B cell (primary cell): Measurements from ENCODE around the gene CTTNBP2NL. TPM values are rescaled to one million over a fixed set of nuclear protein-coding genes. Genes with fewer than 3 reads are reported as not detected.

Source experiments
- ATAC-seq: fragments of 200-7000 bp; cut with Tn5 transposase; one replicate; pipeline ENCODE4 v1.10.0; 2021; ENCODE audit warnings: low read depth, mild to moderate bottlenecking, moderate number of reproducible peaks, moderate library complexity
- CTCF ChIA-PET: fragments of 350-600 bp; sonication (Branson Sonifier 250); formaldehyde crosslinking; loops from one replicate; lab custom pipeline; 2021; ENCODE audit warnings: antibody characterized with exemption, inconsistent platforms; lab: Charles Lee
- POLR2A ChIA-PET: fragments of 350-600 bp; sonication (Branson Sonifier 250); formaldehyde crosslinking; loops from one replicate; lab custom pipeline; 2021; ENCODE audit warnings: antibody characterized with exemption; lab: Charles Lee
- DNase-seq: peaks from one replicate; pipeline ENCODE4 v3.0.0; 2013
- H2AFZ ChIP-seq: 2 replicates; pipeline ENCODE4 v1.6.1; 2012; ENCODE audit warnings: mild to moderate bottlenecking, low read depth, low read length; ENCODE audit not compliant: insufficient read depth, poor library complexity, severe bottlenecking
- H3K27ac ChIP-seq, 2 donors: 1 replicate in 1 of 2; 2 replicates in 1 of 2; pipeline ENCODE4 v1.5.1; 2012 to 2013; ENCODE audit warnings: low read length in 2 of 2, mild to moderate bottlenecking in 2 of 2, moderate library complexity in 1 of 2
- H3K27me3 ChIP-seq, 4 experiments: fragments of 200-600 bp in 1 of 4; sonication (generic) in 1 of 4; replicated peaks in 1 of 4; 1 replicate in 2 of 4; 2 replicates in 2 of 4; pipeline versions ENCODE4 v1.6.1 to v1.7.0; 2013 to 2016; ENCODE audit warnings: low read length in 3 of 4, mild to moderate bottlenecking in 2 of 4, mixed read lengths in 1 of 4, moderate library complexity in 1 of 4; ENCODE audit not compliant: insufficient read depth in 4 of 4, control insufficient read depth in 3 of 4; ENCODE audit errors: control extremely low read depth in 1 of 4
- H3K36me3 ChIP-seq, 2 experiments: replicated peaks in 1 of 2; 1 replicate in 1 of 2; 2 replicates in 1 of 2; pipeline versions ENCODE4 v1.6.1 to v1.7.1; 2013; ENCODE audit warnings: low read length in 1 of 2; ENCODE audit not compliant: insufficient read depth in 2 of 2, control insufficient read depth in 1 of 2; ENCODE audit errors: control extremely low read depth in 1 of 2, extremely low read depth in 1 of 2
- H3K4me1 ChIP-seq, 2 donors: fragments of 200-600 bp in 1 of 2; sonication (generic) in 1 of 2; 1 replicate in 1 of 2; 2 replicates in 1 of 2; pipeline versions ENCODE4 v1.5.1 to v1.6.1; 2013 to 2017; ENCODE audit warnings: low read length in 2 of 2; ENCODE audit not compliant: control insufficient read depth in 2 of 2, insufficient read depth in 2 of 2
- H3K4me2 ChIP-seq: replicated peaks from 2 replicates; pipeline ENCODE3; 2012; ENCODE audit warnings: mild to moderate bottlenecking, low read depth, low read length; ENCODE audit not compliant: poor library complexity, severe bottlenecking
- H3K4me3 ChIP-seq, 5 experiments: fragments of 200-600 bp in 1 of 5; sonication (generic) in 1 of 5; 1 replicate in 3 of 5; 2 replicates in 2 of 5; pipeline versions ENCODE4 v1.5.1 to v1.7.0; 2011 to 2016; ENCODE audit warnings: low read length in 4 of 5, mild to moderate bottlenecking in 4 of 5, low read depth in 2 of 5, control low read depth in 1 of 5, moderate library complexity in 1 of 5; ENCODE audit not compliant: insufficient read depth in 1 of 5; ENCODE audit errors: control extremely low read depth in 1 of 5, extremely low read depth in 1 of 5
- H3K79me2 ChIP-seq: fragments of 200-600 bp; sonication (generic); one replicate; pipeline ENCODE4 v1.6.0; 2016; ENCODE audit warnings: low read length; ENCODE audit not compliant: control insufficient read depth, insufficient read depth
- H3K9ac ChIP-seq: fragments of 200-600 bp; sonication (generic); 2 replicates; pipeline ENCODE4 v1.6.1; 2017; ENCODE audit warnings: mild to moderate bottlenecking, low read length, moderate library complexity
- H3K9me3 ChIP-seq, 3 donors: one replicate each; pipeline versions ENCODE4 v1.6.1 to v1.7.1; 2013; ENCODE audit warnings: low read length in 2 of 3; ENCODE audit not compliant: control insufficient read depth in 2 of 3, insufficient read depth in 1 of 3; ENCODE audit errors: control extremely low read depth in 1 of 3
- H4K20me1 ChIP-seq: 2 replicates; pipeline ENCODE4 v1.6.0; 2012; ENCODE audit warnings: mild to moderate bottlenecking, low read length; ENCODE audit not compliant: insufficient read depth, control insufficient read depth, poor library complexity, severe bottlenecking
- H3K27ac Mint-ChIP-seq: one replicate; pipeline ENCODE4 v1.8.0; 2021; ENCODE audit warnings: mixed read lengths
- H3K27me3 Mint-ChIP-seq: one replicate; pipeline ENCODE4 v1.8.0; 2021; ENCODE audit warnings: mixed read lengths
- H3K4me1 Mint-ChIP-seq: one replicate; pipeline ENCODE4 v1.8.0; 2021; ENCODE audit warnings: mixed read lengths
- H3K4me3 Mint-ChIP-seq: one replicate; pipeline ENCODE4 v1.8.0; 2021; ENCODE audit warnings: mixed read lengths
- H3K9me3 Mint-ChIP-seq: one replicate; pipeline ENCODE4 v1.8.0; 2022; ENCODE audit warnings: mixed read lengths; ENCODE audit not compliant: insufficient read depth
- EZH2 ChIP-seq: IDR thresholded peaks from 2 replicates; pipeline ENCODE4 v1.6.1; 2012; ENCODE audit warnings: borderline replicate concordance, low read depth, mild to moderate bottlenecking, moderate library complexity, low read length; ENCODE audit not compliant: insufficient read depth, poor library complexity, severe bottlenecking
- WGBS: methylation state at CpG from one replicate; pipeline ENCODE4 v1.1.5; 2013; ENCODE audit warnings: missing lambda C conversion rate; ENCODE audit not compliant: insufficient coverage; 5-methylcytosine and 5-hydroxymethylcytosine counted together
- intact Hi-C: fragments of 100-400 bp; cut with micrococcal nuclease; formaldehyde crosslinking; loops from one replicate; pipeline ENCODE4 v1.10.0; 2022
- polyA plus RNA-seq: library from polyadenylated mRNA; depleted of rRNA; stranded (reverse); fragments of >200 nt; gene quantifications from 2 replicates; pipeline ENCODE4 v1.2.3, GENCODE V29; 2012
- total RNA-seq, 2 donors: library from RNA; stranded (reverse); fragments of 120-200 nt in 1 of 2; gene quantifications; 1 replicate in 1 of 2; 2 replicates in 1 of 2; pipeline versions ENCODE4 v1.2.3 to v1.2.4, GENCODE V29; 2013 to 2022
- TF ChIP-seq, protein P1 (sequence below): fragments of 200-600 bp; IDR thresholded peaks from one replicate; pipeline ENCODE4 v1.8.0; 2022; ENCODE audit warnings: antibody characterized with exemption, mild to moderate bottlenecking

The CTTNBP2NL gene
- total and polyA plus RNA-seq, 2 donors (not counting 1 experiment from before 2014, with no cell fraction given) = 0.46 to 28.9 TPM

DNA sequence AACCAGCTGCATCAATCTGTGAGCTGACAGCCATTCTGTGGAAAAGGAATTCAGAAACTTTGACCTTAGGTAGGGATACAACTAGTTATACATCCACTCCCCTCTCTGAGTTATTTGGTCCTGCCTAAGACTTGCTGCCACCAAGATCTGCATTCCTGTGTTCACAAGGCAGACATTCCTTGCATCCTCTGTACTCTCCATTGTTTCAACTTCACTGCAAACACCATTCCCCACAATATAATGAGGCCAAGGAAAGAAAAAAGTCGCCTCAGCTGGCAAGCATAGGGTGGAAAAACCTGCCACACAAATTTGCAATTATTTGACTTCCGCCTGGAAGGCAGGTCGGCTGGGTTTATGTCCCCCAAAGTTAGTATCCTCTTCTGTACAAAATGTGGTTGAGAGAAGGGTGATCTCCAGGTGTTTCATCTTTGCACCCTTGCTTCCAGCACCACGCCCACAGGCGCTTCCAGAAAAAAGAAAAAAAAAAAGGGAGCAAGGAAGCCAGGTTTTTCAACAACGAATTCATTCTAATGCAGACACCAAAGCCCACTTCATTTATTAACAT is 676 bp upstream of the CTTNBP2NL start:
- ATAC-seq (no peak), DNase-seq (no peak)
- H3K9ac ChIP-seq = peak overlapping the region; percentile 70
- peak overlapping the region; percentile 98 for H2AFZ ChIP-seq
- peak overlapping the region; percentile 74 for H3K4me2 ChIP-seq
- H3K4me1 ChIP-seq = peaks cover 24 to 37% of the 10 kb centered on the region in 2 donors
- H3K27ac ChIP-seq = peak overlapping the region in 1 of 2 donors; percentile 23
- Mint-ChIP-seq H3K9me3 (no peaks in the 10 kb centered on the region), H3K4me1 (peaks cover 49% of the 10 kb centered on the region), H3K27ac (peak overlapping the region; percentile 64), H3K27me3 (peaks cover 4% of the 10 kb centered on the region), H3K4me3 (peak overlapping the region; percentile 98)
- H3K27me3 ChIP-seq = peaks cover 0 to 5% (median 0%) of the 10 kb centered on the region in 4 experiments
- 50% methylated on average over 2 of the region's 6 CpGs for WGBS
- POLR2A ChIA-PET = interaction anchor here (2.1 kb wide), 1 partner anchor 71 kb away, joined by 7 read pairs; no protein-coding TSS in a partner anchor
- H3K9me3 ChIP-seq = no peaks in the 10 kb centered on the region
- H3K36me3 ChIP-seq = no peaks in the 10 kb centered on the region
- CTCF ChIA-PET = interaction anchor here (0.8 to 7.4 kb wide), 12 partner anchors 13 to 322 kb away, joined by 3 to 122 read pairs (median 10); partner anchors contain the start of genes PPM1J, RHOC and ST7L
- H3K4me3 ChIP-seq = peak overlapping the region; percentile 24 to 98 (median 91)
- intact Hi-C loops = loop anchor here (1.0 to 10.0 kb wide), 3 partner anchors 279 to 999 kb away; partner anchors contain the start of genes MAGI3, MOV10 and RHOC
- H3K79me2 ChIP-seq = no peaks in the 10 kb centered on the region
- no peaks in the 10 kb centered on the region for H4K20me1 ChIP-seq
- no peak for TF ChIP-seq EZH2
- TF ChIP-seq, protein P1, sequence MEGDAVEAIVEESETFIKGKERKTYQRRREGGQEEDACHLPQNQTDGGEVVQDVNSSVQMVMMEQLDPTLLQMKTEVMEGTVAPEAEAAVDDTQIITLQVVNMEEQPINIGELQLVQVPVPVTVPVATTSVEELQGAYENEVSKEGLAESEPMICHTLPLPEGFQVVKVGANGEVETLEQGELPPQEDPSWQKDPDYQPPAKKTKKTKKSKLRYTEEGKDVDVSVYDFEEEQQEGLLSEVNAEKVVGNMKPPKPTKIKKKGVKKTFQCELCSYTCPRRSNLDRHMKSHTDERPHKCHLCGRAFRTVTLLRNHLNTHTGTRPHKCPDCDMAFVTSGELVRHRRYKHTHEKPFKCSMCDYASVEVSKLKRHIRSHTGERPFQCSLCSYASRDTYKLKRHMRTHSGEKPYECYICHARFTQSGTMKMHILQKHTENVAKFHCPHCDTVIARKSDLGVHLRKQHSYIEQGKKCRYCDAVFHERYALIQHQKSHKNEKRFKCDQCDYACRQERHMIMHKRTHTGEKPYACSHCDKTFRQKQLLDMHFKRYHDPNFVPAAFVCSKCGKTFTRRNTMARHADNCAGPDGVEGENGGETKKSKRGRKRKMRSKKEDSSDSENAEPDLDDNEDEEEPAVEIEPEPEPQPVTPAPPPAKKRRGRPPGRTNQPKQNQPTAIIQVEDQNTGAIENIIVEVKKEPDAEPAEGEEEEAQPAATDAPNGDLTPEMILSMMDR = no peak
